HG02970 (cell line): ENCODE measurements around the gene FRMD8.
"Not testable (repeated sequence)": the region's sequence is repeated elsewhere in the genome, so short reads cannot be mapped to it uniquely, and the experiment has no call there.

ENCODE experiments used
- ATAC-seq: cut with Tn5 transposase; IDR thresholded peaks from one replicate; pipeline ENCODE4 v1.9.1; 2021; ENCODE audit warnings: mild to moderate bottlenecking, moderate library complexity, moderate number of reproducible peaks; ENCODE audit not compliant: unreplicated experiment, low FRiP score

The FRMD8 gene

DNA sequence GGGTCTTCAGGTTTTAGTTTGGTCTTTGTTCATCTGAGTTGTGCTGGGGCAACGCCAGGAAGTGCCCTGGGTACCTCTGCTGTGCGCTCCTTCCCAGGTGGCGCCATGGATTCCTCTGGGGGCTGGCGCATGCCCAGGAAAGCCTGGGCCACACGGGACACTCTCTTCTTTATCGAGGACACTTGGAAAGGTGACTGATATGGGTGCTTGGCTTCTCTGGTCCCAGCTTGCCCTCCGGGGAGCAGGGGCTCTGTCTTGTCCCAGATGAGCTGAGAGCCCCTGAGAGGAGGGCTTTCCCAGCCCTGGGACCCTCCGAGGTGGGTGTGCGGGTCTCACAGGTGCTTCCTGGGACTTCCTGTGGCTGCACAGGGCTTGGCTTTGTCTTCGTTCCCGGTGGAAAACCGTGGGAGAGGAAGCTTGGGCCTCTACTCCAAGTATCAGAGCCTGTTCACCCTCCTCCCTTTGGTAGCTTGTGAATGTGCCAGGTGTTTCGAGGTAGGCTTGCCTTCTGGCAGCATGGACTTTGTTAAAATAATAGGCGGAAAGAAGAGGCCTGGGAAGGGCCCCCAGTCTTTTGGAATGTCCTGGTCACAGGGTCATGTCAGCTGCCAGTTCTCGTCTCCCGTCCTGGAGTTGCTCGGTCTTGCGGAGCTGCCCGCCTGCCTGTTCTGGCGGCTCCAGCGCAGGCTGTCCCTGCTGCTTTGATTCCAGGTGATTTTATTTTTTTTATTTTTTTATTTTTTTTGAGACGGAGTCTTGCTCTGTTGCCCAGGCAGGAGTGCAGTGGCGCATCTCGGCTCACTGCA is 26.0 kb downstream of the FRMD8 start:
- no peak for ATAC-seq

GRCh38 chr11:65413077-65413664 is 26.7 kb downstream of the FRMD8 start:
- not testable (repeated sequence) for ATAC-seq

DNA sequence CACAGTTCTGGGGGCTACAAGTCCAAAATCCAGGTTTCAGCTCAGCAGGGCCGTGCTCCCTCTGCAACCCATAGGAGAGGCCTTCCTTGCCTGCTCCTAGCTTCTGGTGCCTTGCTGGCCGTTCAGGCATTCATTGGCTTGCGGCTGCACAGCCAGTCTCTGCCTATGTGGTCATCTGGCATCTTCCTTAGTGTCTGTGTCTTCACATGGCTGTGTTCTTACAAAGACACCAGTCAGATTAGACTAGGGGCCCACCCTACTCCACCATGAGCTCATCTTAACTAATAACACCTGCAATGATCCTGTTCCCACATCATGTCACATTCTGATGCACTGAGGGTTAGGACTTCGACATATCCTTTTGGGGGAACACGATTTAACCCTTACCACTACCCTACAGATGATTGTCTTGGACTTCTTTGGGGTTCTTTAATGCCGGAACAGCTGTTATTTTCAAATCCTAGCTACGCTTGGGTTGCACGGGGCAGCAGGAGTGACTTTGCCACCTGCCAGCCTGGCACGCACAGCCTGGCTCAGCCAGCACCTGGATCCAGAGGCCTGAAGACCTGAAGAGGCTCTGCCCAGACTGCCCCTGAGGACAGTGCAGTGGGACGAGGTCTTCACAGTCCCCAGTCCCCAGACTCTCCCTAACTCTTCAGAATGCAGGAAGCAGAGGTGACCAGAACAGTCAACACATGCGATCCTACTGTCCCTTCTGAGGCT is 28.5 kb downstream of the FRMD8 start:
- ATAC-seq = no peak

DNA sequence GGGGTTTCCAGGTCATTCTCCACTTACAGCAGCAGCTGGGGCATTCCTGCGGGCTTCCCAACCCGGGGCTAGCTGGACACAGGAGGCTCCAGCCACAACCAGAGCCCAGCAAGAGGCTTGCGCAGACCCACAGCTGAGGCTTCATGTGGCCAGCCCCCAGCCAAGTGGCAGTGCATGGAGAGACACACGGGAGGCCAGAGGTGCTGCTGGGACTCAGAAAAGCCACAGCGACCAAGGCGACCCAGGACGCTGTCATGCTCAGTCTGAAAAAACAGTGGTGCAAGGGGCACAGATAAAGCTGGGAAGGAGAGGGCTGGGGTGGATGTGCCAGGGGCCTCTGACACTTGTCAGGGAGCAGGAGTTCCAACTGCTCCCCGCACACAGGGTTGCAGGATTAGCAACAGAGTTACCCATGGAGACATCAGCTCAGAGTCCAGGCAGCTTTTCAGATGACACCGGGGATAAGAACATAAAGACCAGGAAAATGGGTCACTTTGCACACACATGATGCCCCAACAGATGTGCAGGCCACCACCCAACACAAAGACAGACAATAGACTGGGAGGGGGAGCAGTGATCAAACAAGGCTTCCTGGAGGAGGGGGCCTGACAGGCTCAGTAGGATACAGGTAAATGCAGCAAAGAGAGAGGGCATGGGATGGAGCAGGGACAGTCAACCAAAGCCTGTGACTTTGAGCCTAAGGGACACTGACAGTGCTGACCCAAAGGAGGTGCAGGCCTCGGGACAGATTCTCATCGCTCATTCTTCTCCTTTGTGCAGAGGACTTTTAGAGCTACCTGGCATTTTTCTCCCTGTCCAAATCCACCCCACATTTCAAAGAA is 29.3 kb downstream of the FRMD8 start:
- no peak for ATAC-seq

GRCh38 chr11:65416341-65416824 is 29.9 kb downstream of the FRMD8 start:
- ATAC-seq = no peak

DNA sequence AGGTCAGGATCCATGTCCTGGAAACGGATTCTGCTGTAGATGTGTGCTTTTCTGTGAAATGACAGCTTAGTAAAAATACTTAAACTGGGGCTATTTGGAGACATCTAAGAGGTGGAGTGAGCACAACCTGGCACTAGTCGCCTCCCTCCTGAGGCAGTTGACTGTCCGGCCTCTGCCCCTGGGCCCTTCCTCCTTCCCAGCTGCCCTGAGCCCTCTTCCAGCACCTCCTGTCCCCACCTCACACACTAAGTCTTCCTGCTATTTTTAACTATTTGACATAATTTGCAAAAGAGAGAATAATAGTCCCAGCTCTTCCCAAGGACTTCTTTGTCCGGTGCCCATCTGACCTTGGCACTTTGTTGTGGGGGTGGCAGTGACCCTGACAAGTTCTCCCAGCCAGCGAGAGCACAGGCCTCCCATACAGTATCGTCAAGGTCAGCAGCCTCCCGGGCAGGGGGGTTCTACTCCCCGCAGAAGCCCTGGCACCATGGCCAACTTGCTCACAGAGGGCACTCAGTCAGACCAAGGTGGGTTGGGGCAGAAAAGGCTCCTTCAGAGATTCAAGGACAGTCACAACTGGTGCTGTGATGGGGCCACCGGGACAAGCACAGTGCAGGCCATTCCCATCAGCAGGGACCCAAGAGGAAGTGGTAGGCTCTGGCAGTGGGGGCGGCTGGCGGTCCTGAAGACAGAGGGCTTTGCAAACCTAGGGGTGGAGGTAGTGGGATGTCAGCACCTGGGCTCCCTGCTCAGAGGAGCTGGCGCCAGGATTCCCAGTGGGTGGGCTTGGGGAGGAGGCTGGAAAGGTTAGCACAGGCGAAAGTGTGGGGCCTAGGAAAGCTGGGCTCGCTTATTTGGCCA is 30.6 kb downstream of the FRMD8 start:
- no peak for ATAC-seq

- no peak for ATAC-seq
Observed at GRCh38 chr11:65417702-65418430, 31.4 kb downstream of the FRMD8 start.

GRCh38 chr11:65418431-65418680 is 31.9 kb downstream of the FRMD8 start:
- no peak for ATAC-seq

- ATAC-seq = no peak
Observed at GRCh38 chr11:65418681-65419459, 32.4 kb downstream of the FRMD8 start.

GRCh38 chr11:65419460-65419771 is 33.0 kb downstream of the FRMD8 start:
- no peak for ATAC-seq

- no peak for ATAC-seq
Observed at GRCh38 chr11:65419772-65420481, 33.5 kb downstream of the FRMD8 start.

DNA sequence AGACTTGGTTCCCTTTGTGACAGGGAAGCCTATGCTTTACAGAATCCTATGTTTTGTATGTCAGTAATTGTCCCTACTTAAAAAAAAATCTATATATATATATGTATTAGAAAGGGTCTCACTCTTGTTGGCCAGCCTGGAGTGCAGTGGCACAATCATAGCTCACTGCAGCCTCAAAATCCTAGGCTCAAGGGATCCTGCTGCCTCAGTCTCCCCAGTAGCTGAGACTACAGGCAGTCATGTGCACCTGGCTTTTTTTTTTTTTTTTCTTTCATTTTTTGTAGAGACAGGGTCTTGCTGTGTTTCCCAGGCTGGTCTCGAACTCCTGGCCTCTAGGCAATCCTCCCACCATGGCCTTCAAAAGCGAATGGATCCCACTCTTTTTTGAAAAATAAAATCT is 34.1 kb downstream of the FRMD8 start:
- no peak for ATAC-seq

GRCh38 chr11:65420979-65421793 is 34.7 kb downstream of the FRMD8 start:
- ATAC-seq = no peak

- peak; percentile 20 for ATAC-seq
Observed at GRCh38 chr11:65421794-65422632, 35.6 kb downstream of the FRMD8 start.

DNA sequence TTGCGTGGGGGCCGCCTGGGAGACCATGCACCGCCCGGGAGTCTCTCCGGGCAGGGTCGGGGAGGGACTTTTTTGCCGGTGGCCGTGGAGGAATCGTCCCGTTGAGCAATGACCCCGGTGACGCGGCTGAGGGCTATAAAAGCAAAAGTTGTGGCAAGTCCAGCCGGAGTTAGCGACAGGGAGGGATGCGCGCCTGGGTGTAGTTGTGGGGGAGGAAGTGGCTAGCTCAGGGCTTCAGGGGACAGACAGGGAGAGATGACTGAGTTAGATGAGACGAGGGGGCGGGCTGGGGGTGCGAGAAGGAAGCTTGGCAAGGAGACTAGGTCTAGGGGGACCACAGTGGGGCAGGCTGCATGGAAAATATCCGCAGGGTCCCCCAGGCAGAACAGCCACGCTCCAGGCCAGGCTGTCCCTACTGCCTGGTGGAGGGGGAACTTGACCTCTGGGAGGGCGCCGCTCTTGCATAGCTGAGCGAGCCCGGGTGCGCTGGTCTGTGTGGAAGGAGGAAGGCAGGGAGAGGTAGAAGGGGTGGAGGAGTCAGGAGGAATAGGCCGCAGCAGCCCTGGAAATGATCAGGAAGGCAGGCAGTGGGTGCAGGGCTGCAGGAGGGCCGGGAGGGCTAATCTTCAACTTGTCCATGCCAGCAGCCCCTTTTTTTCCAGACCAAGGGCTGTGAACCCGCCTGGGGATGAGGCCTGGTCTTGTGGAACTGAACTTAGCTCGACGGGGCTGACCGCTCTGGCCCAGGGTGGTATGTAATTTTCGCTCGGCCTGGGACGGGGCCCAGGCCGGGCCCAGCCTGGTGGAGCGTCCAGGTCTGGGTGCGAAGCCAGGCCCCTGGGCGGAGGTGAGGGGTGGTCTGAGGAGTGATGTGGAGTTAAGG is 36.4 kb downstream of the FRMD8 start, which contains the start of gene NEAT1:
NEAT1 (plus strand) TSS at position 166 of the 883 bp plus-strand sequence.
- ATAC-seq = peak; percentile 22
